ENCODE measurements around the gene MEN1.

The MEN1 gene

GRCh38 chr11:64778223-64778472, 32.2 kb downstream of the MEN1 start:
- no peak for DNase-seq

- DNase-seq = peak; percentile 84
These were observed 32.7 kb downstream of the MEN1 start for GRCh38 chr11:64777449-64778222.

- no peak for DNase-seq
These were observed 33.5 kb downstream of the MEN1 start for GRCh38 chr11:64776875-64777274.

GRCh38 chr11:64776425-64776824, 33.9 kb downstream of the MEN1 start:
- DNase-seq = no peak

GRCh38 chr11:64774144-64774543, 36.2 kb downstream of the MEN1 start:
- no peak for DNase-seq

GRCh38 chr11:64772303-64773018, 37.9 kb downstream of the MEN1 start:
- no peak for DNase-seq

- no peak for DNase-seq
These were observed 38.5 kb downstream of the MEN1 start for GRCh38 chr11:64771861-64772260.

GRCh38 chr11:64770120-64770519, 40.2 kb downstream of the MEN1 start:
- DNase-seq = no peak

- DNase-seq = no peak
These were observed 41.1 kb downstream of the MEN1 start for GRCh38 chr11:64769283-64769682.

- DNase-seq = no peak
These were observed 42.1 kb downstream of the MEN1 start for GRCh38 chr11:64768300-64768694.

- DNase-seq = peak; percentile 76
These were observed 42.7 kb downstream of the MEN1 start for GRCh38 chr11:64767344-64768299.

- DNase-seq = peak; percentile 22
These were observed 43.5 kb downstream of the MEN1 start for GRCh38 chr11:64766881-64767280.

GRCh38 chr11:64765851-64766665, 44.3 kb downstream of the MEN1 start:
- no peak for DNase-seq

GRCh38 chr11:64765291-64765850, 45.0 kb downstream of the MEN1 start:
- no peak for DNase-seq

GRCh38 chr11:64764753-64765152, 45.6 kb downstream of the MEN1 start:
- DNase-seq = no peak

- peak; percentile 63 for DNase-seq
These were observed 46.2 kb downstream of the MEN1 start for GRCh38 chr11:64764040-64764611.

GRCh38 chr11:64763526-64764039, 46.8 kb downstream of the MEN1 start:
- DNase-seq = peak; percentile 43

GRCh38 chr11:64762674-64763525, 47.5 kb downstream of the MEN1 start:
- peak; percentile 46 for DNase-seq

- DNase-seq = no peak
These were observed 48.1 kb downstream of the MEN1 start for GRCh38 chr11:64762277-64762673.

- peak; percentile 21 for DNase-seq
These were observed 49.5 kb downstream of the MEN1 start for GRCh38 chr11:64760759-64761420.

Data from activated T-cell treated with anti-CD3 and anti-CD28 coated beads, Interleukin-2, amount 50 U/mL, for 1 hour (primary cell).